Measurements from ENCODE around the gene IL1RL1.

The IL1RL1 gene

DNA sequence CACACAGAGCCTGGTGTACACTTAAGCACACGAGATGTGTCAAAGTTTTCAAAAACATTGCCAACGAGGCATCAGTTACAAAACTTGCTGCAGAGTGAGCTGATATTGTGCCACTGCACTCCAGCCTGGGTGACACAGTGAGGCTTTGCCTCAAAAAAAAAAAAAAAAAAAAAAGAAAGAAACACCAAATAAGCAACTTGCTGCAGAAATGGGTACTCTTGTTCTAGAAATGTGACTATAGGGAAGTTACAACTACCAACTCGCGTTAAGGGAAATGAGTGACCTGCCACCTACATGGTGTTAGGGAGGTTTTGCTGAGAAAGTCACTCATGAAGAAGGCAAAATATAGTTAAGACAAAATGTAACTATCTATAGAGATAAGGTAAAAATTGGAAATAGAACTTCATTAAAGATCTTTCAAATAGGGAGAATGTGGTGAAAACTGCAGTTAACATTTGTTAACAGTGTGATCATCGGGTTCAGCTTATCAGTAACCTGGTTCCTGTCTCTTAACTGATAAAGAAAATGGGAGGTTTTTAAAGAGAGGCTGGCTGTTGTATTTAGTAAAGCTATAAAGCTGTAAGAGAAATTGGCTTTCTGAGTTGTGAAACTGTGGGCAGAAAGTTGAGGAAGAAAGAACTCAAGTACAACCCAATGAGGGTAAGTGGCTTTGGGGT lies at the start of gene IL1RL1:
Gene IL1RL1, plus strand, starts transcription at position 600 of the 677 bp plus-strand sequence. CDS start 26,702 bp downstream, outside the sequence.
- no peak for DNase-seq (ENCODE audit: low read depth in 2 of 2, low spot score in 1 of 2)

- DNase-seq (ENCODE audit: low read depth in 2 of 2, low spot score in 1 of 2) = no peak
Measured at GRCh38 chr2:102262216-102263129, 48.9 kb upstream of the IL1RL1 start.

GRCh38 chr2:102264952-102265351 lies 46.4 kb upstream of the IL1RL1 start:
- DNase-seq (ENCODE audit: low read depth in 2 of 2, low spot score in 1 of 2) = no peak

GRCh38 chr2:102266204-102266603 lies 45.2 kb upstream of the IL1RL1 start:
- no peak for DNase-seq (ENCODE audit: low read depth in 2 of 2, low spot score in 1 of 2)

DNA sequence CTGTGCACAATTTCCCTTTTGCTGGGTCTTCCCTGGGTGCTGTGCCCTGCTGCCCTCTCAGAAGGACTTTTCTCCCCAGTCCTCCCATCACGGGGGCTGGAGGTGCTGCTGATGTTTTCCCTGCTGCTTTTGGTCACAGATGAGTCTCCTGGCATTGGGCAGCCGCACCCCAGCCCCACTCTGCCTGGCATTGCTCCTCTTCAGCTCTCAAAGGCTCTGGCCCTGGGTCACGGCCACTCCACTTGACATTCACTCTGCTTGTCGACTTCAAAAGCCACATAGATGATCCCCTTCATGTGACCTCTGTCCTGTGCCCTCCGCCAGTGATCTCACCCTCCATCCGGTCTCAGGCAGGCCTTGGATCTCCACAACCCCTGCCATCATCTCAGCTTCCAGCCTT lies 43.6 kb upstream of the IL1RL1 start:
- no peak for DNase-seq (ENCODE audit: low read depth in 2 of 2, low spot score in 1 of 2)

GRCh38 chr2:102268510-102269199 lies 42.7 kb upstream of the IL1RL1 start:
- DNase-seq (ENCODE audit: low read depth in 2 of 2, low spot score in 1 of 2) = no peak

GRCh38 chr2:102269200-102269524 lies 42.2 kb upstream of the IL1RL1 start:
- no peak for DNase-seq (ENCODE audit: low read depth in 2 of 2, low spot score in 1 of 2)

- no peak for DNase-seq (ENCODE audit: low read depth in 2 of 2, low spot score in 1 of 2)
Measured at GRCh38 chr2:102271844-102272243, 39.5 kb upstream of the IL1RL1 start.

DNA sequence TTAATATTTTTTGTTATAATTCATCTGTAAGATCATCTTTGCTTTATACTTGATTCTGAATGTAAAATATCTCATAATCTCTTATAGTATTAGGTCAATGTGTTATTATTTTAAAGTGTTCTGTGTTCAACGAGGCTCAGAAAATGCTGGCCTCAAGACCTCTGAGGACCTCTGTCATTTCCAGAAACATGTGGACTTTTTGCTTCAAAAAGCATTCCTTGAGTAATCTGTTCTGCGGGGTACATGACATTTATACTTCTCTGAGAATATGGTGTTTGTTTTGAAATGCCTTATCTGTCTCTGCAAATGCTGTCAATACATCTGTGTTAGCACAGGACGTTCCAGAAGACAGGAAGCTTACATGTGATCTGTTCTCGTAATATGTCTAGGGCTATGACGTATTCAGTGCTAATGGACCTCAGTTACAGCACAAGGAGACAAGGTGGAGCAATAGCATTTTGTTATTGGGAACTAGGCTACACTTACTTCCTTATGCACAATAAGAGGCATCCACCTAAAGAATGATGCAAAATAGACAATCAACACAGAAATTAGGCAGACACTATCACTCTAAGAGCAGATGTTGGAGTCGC lies 37.6 kb upstream of the IL1RL1 start:
- DNase-seq (ENCODE audit: low read depth in 2 of 2, low spot score in 1 of 2) = no peak

- DNase-seq (ENCODE audit: low read depth in 2 of 2, low spot score in 1 of 2) = no peak
Measured at GRCh38 chr2:102276549-102277201, 34.7 kb upstream of the IL1RL1 start.

- DNase-seq (ENCODE audit: low read depth in 2 of 2, low spot score in 1 of 2) = no peak
Measured at GRCh38 chr2:102277202-102277700, 34.1 kb upstream of the IL1RL1 start.

DNA sequence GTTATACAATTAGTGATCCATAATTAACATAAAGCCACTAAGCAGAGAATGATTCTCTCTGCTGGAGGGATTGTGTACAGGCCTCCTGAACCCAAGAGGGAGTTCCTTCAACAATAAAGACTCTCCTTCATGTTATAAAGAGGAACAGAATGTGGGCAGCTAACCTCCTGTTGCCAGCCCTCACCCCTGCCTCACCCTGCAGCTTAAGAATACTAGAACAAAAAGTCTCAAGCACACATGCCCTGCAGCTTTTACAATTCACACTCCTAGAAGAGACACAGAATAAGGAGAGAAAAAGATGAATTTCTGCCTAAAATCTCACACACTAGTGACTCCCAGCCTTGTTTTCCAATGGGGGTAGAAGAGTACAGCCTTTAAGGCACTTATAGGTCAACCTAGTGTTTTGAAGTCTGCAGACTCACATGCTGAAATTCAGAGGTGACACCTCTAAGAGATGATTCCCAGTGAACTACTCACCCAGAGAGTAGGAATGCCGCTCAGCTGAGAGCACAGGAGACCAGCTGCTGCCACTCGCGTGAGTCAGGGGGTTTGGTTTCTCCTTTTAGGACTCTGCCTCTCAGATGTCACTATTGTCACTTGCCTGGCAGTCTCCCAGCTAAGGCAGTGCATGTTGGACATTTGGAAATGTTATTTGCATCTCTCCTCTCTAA lies 32.5 kb upstream of the IL1RL1 start:
- DNase-seq (ENCODE audit: low read depth in 2 of 2, low spot score in 1 of 2) = no peak

- no peak for DNase-seq (ENCODE audit: low read depth in 2 of 2, low spot score in 1 of 2)
Measured at GRCh38 chr2:102279391-102279735, 32.0 kb upstream of the IL1RL1 start.

GRCh38 chr2:102282678-102283091 lies 28.7 kb upstream of the IL1RL1 start:
- no peak for DNase-seq (ENCODE audit: low read depth in 2 of 2, low spot score in 1 of 2)

GRCh38 chr2:102283996-102284395 lies 27.4 kb upstream of the IL1RL1 start:
- DNase-seq (ENCODE audit: low read depth in 2 of 2, low spot score in 1 of 2) = no peak

GRCh38 chr2:102284611-102285010 lies 26.8 kb upstream of the IL1RL1 start:
- DNase-seq (ENCODE audit: low read depth in 2 of 2, low spot score in 1 of 2) = no peak

GRCh38 chr2:102285368-102285767 lies 26.0 kb upstream of the IL1RL1 start:
- DNase-seq (ENCODE audit: low read depth in 2 of 2, low spot score in 1 of 2) = no peak

- no peak for DNase-seq (ENCODE audit: low read depth in 2 of 2, low spot score in 1 of 2)
Measured at GRCh38 chr2:102286041-102286440, 25.3 kb upstream of the IL1RL1 start.

GRCh38 chr2:102289129-102289528 lies 22.2 kb upstream of the IL1RL1 start:
- DNase-seq (ENCODE audit: low read depth in 2 of 2, low spot score in 1 of 2) = no peak

GRCh38 chr2:102290594-102290993 lies 20.8 kb upstream of the IL1RL1 start:
- DNase-seq (ENCODE audit: low read depth in 2 of 2, low spot score in 1 of 2) = no peak
